RWPE1 (cell line): Measurements from ENCODE around the gene GLOD5.
"Not testable (repeated sequence)": the region's sequence is repeated elsewhere in the genome, so short reads cannot be mapped to it uniquely, and the experiment has no call there.

Source experiments
- CTCF ChIA-PET: fragments of 350-600 bp; sonication (Branson Sonifier 250); formaldehyde crosslinking; extraction: SDS; loops from one replicate; lab custom pipeline; 2021; lab: Yijun Ruan, JAX
- POLR2A ChIA-PET: fragments of 400-600 bp; formaldehyde crosslinking; extraction: SDS; loops from one replicate; lab custom pipeline; 2020; ENCODE audit warnings: antibody characterized with exemption; ENCODE audit not compliant: low non-redundant PET; lab: Yijun Ruan, JAX
- DNase-seq: peaks from one replicate; pipeline ENCODE4 v3.0.0; 2012; ENCODE audit warnings: low spot score
- H3K27ac ChIP-seq: fragments of 450-650 bp; 2 replicates; pipeline ENCODE4 v1.5.1; 2017
- TF ChIP-seq, protein P1 (sequence below): fragments of 450-650 bp; conservative IDR thresholded peaks from 2 replicates; pipeline ENCODE4 v1.5.1; 2017; ENCODE audit warnings: low read depth, mild to moderate bottlenecking

GLOD5 gene

DNA sequence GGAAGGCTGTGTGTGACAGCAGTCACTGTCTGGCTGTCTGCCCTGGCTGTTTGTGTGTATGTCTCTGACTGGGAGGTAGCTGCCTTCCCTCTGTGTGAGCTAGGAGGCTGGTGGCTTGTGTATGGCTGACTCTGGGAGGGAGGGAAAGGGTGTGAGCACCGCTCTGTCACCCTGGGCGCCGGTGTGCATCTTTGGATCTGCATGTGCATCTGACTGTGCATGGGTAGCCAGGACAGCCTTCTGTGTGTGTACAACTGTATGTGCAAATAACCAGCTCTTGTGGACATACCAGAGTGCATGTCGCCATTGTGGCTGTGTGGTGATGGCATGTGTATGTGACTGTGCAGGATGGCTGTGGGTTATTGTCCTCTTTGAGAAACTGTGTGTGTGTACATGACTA, 57.3 kb downstream of the GLOD5 start:
- ChIA-PET POLR2A (no interaction called here), CTCF (no interaction called here)
- TF ChIP-seq, protein P1, sequence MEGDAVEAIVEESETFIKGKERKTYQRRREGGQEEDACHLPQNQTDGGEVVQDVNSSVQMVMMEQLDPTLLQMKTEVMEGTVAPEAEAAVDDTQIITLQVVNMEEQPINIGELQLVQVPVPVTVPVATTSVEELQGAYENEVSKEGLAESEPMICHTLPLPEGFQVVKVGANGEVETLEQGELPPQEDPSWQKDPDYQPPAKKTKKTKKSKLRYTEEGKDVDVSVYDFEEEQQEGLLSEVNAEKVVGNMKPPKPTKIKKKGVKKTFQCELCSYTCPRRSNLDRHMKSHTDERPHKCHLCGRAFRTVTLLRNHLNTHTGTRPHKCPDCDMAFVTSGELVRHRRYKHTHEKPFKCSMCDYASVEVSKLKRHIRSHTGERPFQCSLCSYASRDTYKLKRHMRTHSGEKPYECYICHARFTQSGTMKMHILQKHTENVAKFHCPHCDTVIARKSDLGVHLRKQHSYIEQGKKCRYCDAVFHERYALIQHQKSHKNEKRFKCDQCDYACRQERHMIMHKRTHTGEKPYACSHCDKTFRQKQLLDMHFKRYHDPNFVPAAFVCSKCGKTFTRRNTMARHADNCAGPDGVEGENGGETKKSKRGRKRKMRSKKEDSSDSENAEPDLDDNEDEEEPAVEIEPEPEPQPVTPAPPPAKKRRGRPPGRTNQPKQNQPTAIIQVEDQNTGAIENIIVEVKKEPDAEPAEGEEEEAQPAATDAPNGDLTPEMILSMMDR, result no peak

DNA sequence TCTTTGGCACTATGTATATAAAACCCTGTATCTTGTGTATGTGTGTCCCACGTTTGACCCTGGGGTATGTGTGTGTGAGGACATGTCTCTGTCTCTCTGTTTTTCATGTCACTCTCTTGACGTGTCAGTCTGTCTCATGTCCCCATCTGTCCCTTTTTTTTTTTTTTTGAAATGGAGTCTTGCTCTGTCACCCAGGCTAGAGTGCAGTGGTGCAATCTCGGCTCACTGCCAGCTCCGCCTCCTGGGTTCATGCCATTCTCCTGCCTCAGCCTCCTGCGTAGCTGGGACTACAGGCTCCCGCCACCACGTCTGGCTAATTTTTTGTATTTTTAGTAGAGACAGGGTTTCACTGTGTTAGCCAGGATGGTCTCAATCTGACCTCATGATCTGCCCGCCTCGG, 57.8 kb downstream of the GLOD5 start:
- POLR2A ChIA-PET, DNase-seq, CTCF ChIA-PET, H3K27ac ChIP-seq: not testable (repeated sequence)

More for the DNA sequence above, 57.3 kb downstream of the GLOD5 start:
- no peak for DNase-seq
- no peak overlapping the region for H3K27ac ChIP-seq

DNA sequence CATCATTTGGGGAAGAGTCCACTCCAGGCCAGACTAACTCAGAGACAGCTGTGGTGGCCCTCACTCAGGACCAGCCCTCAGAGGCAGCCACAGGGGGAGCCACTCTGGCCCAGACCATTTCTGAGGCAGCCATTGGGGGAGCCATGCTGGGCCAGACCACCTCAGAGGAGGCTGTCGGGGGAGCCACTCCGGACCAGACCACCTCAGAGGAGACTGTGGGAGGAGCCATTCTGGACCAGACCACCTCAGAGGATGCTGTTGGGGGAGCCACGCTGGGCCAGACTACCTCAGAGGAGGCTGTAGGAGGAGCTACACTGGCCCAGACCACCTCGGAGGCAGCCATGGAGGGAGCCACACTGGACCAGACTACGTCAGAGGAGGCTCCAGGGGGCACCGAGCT, 61.5 kb downstream of the GLOD5 start:
- no peak overlapping the region for H3K27ac ChIP-seq
- TF ChIP-seq, protein P1, result no peak
- ChIA-PET POLR2A (no interaction called here), CTCF (interaction anchor here (0.9 kb wide), 1 partner anchor 78 kb away, joined by 5 read pairs; no protein-coding TSS in a partner anchor)
- DNase-seq, result no peak
